PC-9 (cell line): ENCODE data around the gene CNOT6L.

Source experiments
- EZH2 ChIP-seq: fragments of 200-600 bp; sonication (generic); IDR thresholded peaks from 2 replicates; pipeline ENCODE4 v1.8.0; 2017; ENCODE audit warnings: antibody characterized with exemption, low read depth
- TF ChIP-seq, protein P1 (sequence below): fragments of 200-600 bp; sonication (generic); conservative IDR thresholded peaks from 2 replicates; pipeline ENCODE4 v1.6.1; 2017; ENCODE audit warnings: mixed run types, antibody characterized with exemption, mild to moderate bottlenecking, moderate library complexity

GRCh38 chr4:77713884-77714283 lies 105.3 kb downstream of the CNOT6L start:
- TF ChIP-seq, protein P1, sequence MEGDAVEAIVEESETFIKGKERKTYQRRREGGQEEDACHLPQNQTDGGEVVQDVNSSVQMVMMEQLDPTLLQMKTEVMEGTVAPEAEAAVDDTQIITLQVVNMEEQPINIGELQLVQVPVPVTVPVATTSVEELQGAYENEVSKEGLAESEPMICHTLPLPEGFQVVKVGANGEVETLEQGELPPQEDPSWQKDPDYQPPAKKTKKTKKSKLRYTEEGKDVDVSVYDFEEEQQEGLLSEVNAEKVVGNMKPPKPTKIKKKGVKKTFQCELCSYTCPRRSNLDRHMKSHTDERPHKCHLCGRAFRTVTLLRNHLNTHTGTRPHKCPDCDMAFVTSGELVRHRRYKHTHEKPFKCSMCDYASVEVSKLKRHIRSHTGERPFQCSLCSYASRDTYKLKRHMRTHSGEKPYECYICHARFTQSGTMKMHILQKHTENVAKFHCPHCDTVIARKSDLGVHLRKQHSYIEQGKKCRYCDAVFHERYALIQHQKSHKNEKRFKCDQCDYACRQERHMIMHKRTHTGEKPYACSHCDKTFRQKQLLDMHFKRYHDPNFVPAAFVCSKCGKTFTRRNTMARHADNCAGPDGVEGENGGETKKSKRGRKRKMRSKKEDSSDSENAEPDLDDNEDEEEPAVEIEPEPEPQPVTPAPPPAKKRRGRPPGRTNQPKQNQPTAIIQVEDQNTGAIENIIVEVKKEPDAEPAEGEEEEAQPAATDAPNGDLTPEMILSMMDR: no peak
- TF ChIP-seq EZH2: no peak
